Upper lobe of left lung (tissue), 4 donors: ENCODE measurements around the gene YWHAQ.

Source experiments
- CTCF ChIP-seq, 6 experiments: fragments of 450-650 bp in 4 of 6; fragments of 200-600 bp in 2 of 6; sonication (generic) in 2 of 6; IDR thresholded peaks; one replicate each; pipeline ENCODE4 v1.5.1; 2016 to 2019; ENCODE audit warnings: antibody characterized with exemption in 6 of 6
- EP300 ChIP-seq, 4 donors: sonication (generic); formaldehyde crosslinking; IDR thresholded peaks; one replicate each; pipeline ENCODE4 v1.5.1; 2017; ENCODE audit warnings: antibody characterized with exemption in 4 of 4, control low read depth in 2 of 4
- POLR2AphosphoS5 ChIP-seq, 2 donors: sonication (generic); formaldehyde crosslinking; IDR thresholded peaks; one replicate each; pipeline ENCODE4 v1.5.1; 2017; ENCODE audit warnings: antibody characterized with exemption in 2 of 2

- TF ChIP-seq CTCF (IDR thresholded peaks at IDR 0.05) = no peak
- TF ChIP-seq EP300 (IDR thresholded peaks at IDR 0.05) = no peak
- no peak for TF ChIP-seq POLR2AphosphoS5 (IDR thresholded peaks at IDR 0.05)
Observed at GRCh38 chr2:9617749-9618148, 13.0 kb downstream of the YWHAQ start.
